ENCODE measurements around the gene VSIG10L.

VSIG10L gene

GRCh38 chr19:51380379-51380778 lies 38.4 kb upstream of the VSIG10L start:
- DNase-seq (ENCODE audit: low read depth): no peak
- no peak for TF ChIP-seq CTCF (IDR thresholded peaks at IDR 0.05; ENCODE audit: low read depth, low read length, missing control alignments)
- H3K4me3 ChIP-seq (ENCODE audit: low read depth, low read length): no peak overlapping the region

- no peak overlapping the region for H3K4me3 ChIP-seq (ENCODE audit: low read depth, low read length)
- DNase-seq (ENCODE audit: low read depth): no peak
- TF ChIP-seq CTCF (IDR thresholded peaks at IDR 0.05; ENCODE audit: low read depth, low read length, missing control alignments): no peak
Measured at GRCh38 chr19:51377422-51377821, 35.5 kb upstream of the VSIG10L start.

- DNase-seq (ENCODE audit: low read depth): no peak
- no peak overlapping the region for H3K4me3 ChIP-seq (ENCODE audit: low read depth, low read length)
- no peak for TF ChIP-seq CTCF (IDR thresholded peaks at IDR 0.05; ENCODE audit: low read depth, low read length, missing control alignments)
Measured at GRCh38 chr19:51375504-51376221, 33.7 kb upstream of the VSIG10L start.

DNA sequence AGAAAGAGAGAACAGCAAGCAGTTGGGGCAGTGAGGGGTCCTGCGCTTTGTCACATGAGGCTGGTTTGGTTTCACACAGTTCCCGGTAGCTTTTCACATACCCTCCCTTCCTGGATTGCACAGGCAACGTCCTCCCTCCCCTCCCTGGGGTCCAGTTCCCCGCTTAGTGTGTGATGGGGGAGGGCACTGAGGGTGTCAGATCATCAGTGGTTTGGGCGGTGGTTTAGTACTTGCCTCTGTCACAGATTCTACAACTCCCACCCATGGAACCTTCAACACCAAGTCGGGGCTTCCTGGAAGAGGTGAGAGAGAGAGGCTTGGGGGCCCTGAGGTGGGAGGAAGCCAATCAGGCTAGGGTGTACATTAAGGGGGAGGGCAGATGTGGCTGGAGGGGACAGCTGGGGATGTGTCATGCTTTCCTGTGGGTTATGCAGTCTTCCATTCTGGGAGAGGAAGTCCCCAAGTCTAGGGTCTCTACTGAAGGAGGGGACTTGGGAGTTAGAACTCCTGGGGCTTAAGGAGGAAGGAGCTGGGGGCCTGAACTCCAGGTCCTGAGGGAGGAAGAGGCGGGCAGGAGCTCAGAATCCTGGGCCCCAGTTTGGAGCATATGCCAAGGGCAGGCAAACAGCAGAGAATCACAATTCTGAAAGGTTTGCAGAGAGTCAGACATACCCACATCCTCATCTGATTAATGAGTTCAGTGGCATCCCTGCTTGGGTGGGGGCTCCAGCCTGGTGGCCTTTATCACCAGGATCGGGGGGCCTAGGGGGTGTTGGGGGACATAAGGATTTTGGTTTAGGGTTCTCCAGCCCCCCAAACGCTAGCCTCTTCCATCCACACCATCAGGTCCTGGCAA lies 30.9 kb upstream of the VSIG10L start, which contains the start of gene NKG7:
Gene NKG7, minus strand, starts transcription at position 6 of the 856 bp plus-strand sequence. CDS start 119 bp downstream, outside the sequence.
- peak; percentile 43 for DNase-seq (ENCODE audit: low read depth)
- no peak within 1 kb of the TSS for H3K4me3 ChIP-seq (ENCODE audit: low read depth, low read length)
- no peak for TF ChIP-seq CTCF (IDR thresholded peaks at IDR 0.05; ENCODE audit: low read depth, low read length, missing control alignments)

DNA sequence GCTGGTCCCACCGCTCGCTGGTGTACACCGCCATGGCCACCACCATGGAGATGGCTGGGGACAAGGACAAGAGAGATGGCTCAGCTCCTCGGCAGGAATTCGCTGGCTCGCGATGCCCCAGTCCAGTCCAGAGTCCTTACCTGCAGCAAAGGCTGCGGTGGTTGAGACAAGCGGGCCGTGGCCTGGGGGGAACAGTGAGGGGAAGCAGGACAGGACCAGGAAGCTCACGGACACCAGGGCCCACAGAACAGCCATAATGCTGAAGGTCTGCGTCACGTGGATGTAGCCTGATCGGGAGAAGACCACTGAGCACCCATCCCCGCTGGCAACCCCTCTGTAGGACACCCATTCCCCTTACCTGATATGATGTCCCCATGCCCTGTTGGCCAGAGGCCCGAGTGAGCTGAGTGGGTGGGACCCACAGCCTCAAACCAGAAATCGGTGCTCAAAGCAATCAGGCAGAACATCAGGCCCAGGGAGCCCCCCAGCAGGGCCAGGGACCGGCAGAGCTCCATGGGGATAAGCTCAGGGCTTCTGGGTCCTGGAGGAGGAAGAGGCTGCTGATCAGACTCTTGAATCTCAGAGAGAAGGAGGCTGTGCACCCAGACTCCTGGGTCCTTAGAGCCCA lies 30.2 kb upstream of the VSIG10L start:
- no peak for DNase-seq (ENCODE audit: low read depth)
- TF ChIP-seq CTCF (IDR thresholded peaks at IDR 0.05; ENCODE audit: low read depth, low read length, missing control alignments): no peak
- no peak overlapping the region for H3K4me3 ChIP-seq (ENCODE audit: low read depth, low read length)

DNA sequence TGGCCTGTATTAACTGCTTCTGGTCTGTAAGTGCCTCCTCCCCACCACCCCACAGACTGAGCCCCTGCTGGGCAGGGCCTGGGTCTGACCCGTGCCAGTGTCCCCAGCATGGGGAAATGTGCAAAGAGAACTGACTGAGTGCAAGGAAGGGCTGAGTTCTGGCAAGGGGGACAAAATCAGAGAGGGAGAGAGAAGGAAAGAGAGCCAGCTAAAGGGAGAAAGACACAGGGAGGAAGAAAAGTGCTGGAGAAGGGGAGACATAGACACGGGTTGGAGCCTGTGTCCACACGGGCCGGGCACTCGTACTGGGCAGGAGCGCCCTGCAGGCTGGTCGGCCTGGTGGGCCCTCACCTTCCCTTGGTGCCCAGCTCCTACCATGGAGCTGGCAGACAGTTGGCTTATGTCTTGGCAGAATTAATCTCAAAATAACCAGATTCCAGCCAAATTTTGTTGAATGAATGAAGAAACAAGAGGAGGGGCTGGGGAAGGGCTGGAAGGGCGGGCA lies 29.3 kb upstream of the VSIG10L start:
- no peak for DNase-seq (ENCODE audit: low read depth)
- TF ChIP-seq CTCF (IDR thresholded peaks at IDR 0.05; ENCODE audit: low read depth, low read length, missing control alignments): no peak
- H3K4me3 ChIP-seq (ENCODE audit: low read depth, low read length): no peak overlapping the region
